GM19328 (cell line): ENCODE data around the gene FUT7.
"Not testable (repeated sequence)": the region's sequence is repeated elsewhere in the genome, so short reads cannot be mapped to it uniquely, and the experiment has no call there.

Source experiments
- ATAC-seq: cut with Tn5 transposase; IDR thresholded peaks from one replicate; pipeline ENCODE4 v1.9.1; 2021; ENCODE audit warnings: mild to moderate bottlenecking, moderate library complexity; ENCODE audit not compliant: unreplicated experiment

The FUT7 gene

GRCh38 chr9:137066096-137066861 is 34.4 kb upstream of the FUT7 start:
- no peak for ATAC-seq

- ATAC-seq = no peak
Observed at GRCh38 chr9:137065336-137065967, 33.6 kb upstream of the FUT7 start.

- ATAC-seq = no peak
Observed at GRCh38 chr9:137064880-137065164, 32.9 kb upstream of the FUT7 start.

GRCh38 chr9:137064027-137064879 is 32.4 kb upstream of the FUT7 start:
- no peak for ATAC-seq

- ATAC-seq = no peak
Observed at GRCh38 chr9:137063311-137064026, 31.6 kb upstream of the FUT7 start.

- not testable (repeated sequence) for ATAC-seq
Observed at GRCh38 chr9:137062798-137063197, 30.9 kb upstream of the FUT7 start.

GRCh38 chr9:137062384-137062783 is 30.5 kb upstream of the FUT7 start:
- no peak for ATAC-seq

GRCh38 chr9:137058521-137059234 is 26.8 kb upstream of the FUT7 start:
- no peak for ATAC-seq

- no peak for ATAC-seq
Observed at GRCh38 chr9:137057545-137057944, 25.7 kb upstream of the FUT7 start.

GRCh38 chr9:137056739-137057415 is 25.0 kb upstream of the FUT7 start:
- ATAC-seq = no peak

- ATAC-seq = no peak
Observed at GRCh38 chr9:137055385-137056364, 23.8 kb upstream of the FUT7 start.

- no peak for ATAC-seq
Observed at GRCh38 chr9:137054932-137055384, 23.1 kb upstream of the FUT7 start.

GRCh38 chr9:137053944-137054931 is 22.4 kb upstream of the FUT7 start, which contains the start of gene ENTPD2:
ENTPD2 (minus strand) TSS chr9:137054061; CDS start chr9:137053997, 64 bp downstream.
- ATAC-seq = no peak

GRCh38 chr9:137052998-137053943 is 21.4 kb upstream of the FUT7 start:
- ATAC-seq = no peak

GRCh38 chr9:137052293-137052692 is 20.4 kb upstream of the FUT7 start:
- ATAC-seq = no peak

GRCh38 chr9:137051145-137051724 is 19.3 kb upstream of the FUT7 start:
- no peak for ATAC-seq
